ENCODE data around the gene LRMDA.

LRMDA gene

GRCh38 chr10:75649466-75649865 is 218.0 kb downstream of the LRMDA start:
- DNase-seq: no peak

- DNase-seq: no peak
Observed at GRCh38 chr10:75650648-75651047, 219.2 kb downstream of the LRMDA start.

GRCh38 chr10:75651417-75651816 is 220.0 kb downstream of the LRMDA start:
- peak; percentile 10 for DNase-seq

GRCh38 chr10:75652146-75652740 is 220.8 kb downstream of the LRMDA start:
- no peak for DNase-seq

GRCh38 chr10:75653761-75654160 is 222.3 kb downstream of the LRMDA start:
- no peak for DNase-seq

- DNase-seq: no peak
Observed at GRCh38 chr10:75654171-75654771, 222.8 kb downstream of the LRMDA start.

- no peak for DNase-seq
Observed at GRCh38 chr10:75654772-75655171, 223.3 kb downstream of the LRMDA start.

- DNase-seq: no peak
Observed at GRCh38 chr10:75655791-75656451, 224.5 kb downstream of the LRMDA start.

GRCh38 chr10:75657351-75657750 is 225.9 kb downstream of the LRMDA start:
- no peak for DNase-seq

GRCh38 chr10:75658036-75658435 is 226.6 kb downstream of the LRMDA start:
- DNase-seq: no peak

- no peak for DNase-seq
Observed at GRCh38 chr10:75658496-75658895, 227.1 kb downstream of the LRMDA start.

- no peak for DNase-seq
Observed at GRCh38 chr10:75658915-75659314, 227.5 kb downstream of the LRMDA start.

- DNase-seq: no peak
Observed at GRCh38 chr10:75660823-75661222, 229.4 kb downstream of the LRMDA start.

GRCh38 chr10:75662715-75663114 is 231.3 kb downstream of the LRMDA start:
- DNase-seq: no peak

GRCh38 chr10:75663947-75664664 is 232.7 kb downstream of the LRMDA start:
- no peak for DNase-seq

- DNase-seq: no peak
Observed at GRCh38 chr10:75664968-75665367, 233.5 kb downstream of the LRMDA start.

- DNase-seq: no peak
Observed at GRCh38 chr10:75665707-75666106, 234.3 kb downstream of the LRMDA start.

GRCh38 chr10:75672111-75672671 is 240.8 kb downstream of the LRMDA start:
- DNase-seq: no peak

GRCh38 chr10:75672842-75673241 is 241.4 kb downstream of the LRMDA start:
- no peak for DNase-seq

- no peak for DNase-seq
Observed at GRCh38 chr10:75677541-75677940, 246.1 kb downstream of the LRMDA start.

- no peak for DNase-seq
Observed at GRCh38 chr10:75678527-75678926, 247.1 kb downstream of the LRMDA start.

GRCh38 chr10:75679536-75679935 is 248.1 kb downstream of the LRMDA start:
- DNase-seq: no peak

GRCh38 chr10:75681334-75681733 is 249.9 kb downstream of the LRMDA start:
- no peak for DNase-seq

Measured in GDM1 (cell line).